AG20443 (cell line): ENCODE data around the gene GRIA1.

ENCODE experiments used
- DNase-seq: peaks from one replicate; pipeline ENCODE4 v3.0.0; 2012; ENCODE audit warnings: low spot score, mixed read lengths

GRIA1 gene

GRCh38 chr5:153498516-153498915, 8.0 kb downstream of the GRIA1 start:
- DNase-seq, result no peak

- no peak for DNase-seq
Observed at GRCh38 chr5:153500178-153500577, 9.7 kb downstream of the GRIA1 start.

DNA sequence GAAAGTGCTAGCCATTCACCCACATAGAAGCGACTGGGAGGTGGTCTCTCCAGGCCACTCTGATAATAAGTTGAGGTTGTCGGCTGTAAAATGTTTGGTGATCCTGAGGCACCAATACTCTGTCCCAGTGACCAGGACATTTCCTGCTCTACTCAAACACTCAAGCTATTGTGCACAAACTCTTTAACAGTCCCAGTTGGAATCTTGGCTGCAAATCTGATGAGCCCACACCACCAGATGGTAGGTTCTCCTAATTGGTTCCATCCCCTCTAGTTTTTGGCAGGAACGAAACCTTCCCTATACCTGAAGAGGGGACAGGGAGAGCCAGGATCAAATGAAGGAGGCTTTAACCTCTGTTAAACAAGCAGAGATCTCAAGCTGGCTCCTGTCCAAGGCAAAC, 14.3 kb downstream of the GRIA1 start:
- DNase-seq, result no peak

DNA sequence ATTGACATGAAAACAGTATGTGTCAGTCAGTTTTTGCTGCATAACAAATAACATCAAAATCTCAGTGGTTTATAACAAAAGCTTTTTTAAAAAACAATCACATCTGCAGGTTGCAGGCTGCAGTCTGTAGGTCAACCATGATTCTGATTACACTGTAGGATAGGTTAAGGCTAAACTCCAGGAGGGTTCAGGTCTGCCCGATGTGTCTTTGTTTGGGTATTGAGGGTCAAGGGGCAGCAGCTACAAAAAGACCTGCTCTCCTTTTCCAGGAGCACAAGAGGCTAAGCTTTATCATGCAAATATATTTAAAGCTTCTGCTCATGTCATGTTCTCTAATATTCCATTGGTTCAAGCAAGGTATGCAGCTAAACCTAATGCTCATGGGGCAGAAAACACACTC, 18.2 kb downstream of the GRIA1 start:
- DNase-seq, result no peak

DNA sequence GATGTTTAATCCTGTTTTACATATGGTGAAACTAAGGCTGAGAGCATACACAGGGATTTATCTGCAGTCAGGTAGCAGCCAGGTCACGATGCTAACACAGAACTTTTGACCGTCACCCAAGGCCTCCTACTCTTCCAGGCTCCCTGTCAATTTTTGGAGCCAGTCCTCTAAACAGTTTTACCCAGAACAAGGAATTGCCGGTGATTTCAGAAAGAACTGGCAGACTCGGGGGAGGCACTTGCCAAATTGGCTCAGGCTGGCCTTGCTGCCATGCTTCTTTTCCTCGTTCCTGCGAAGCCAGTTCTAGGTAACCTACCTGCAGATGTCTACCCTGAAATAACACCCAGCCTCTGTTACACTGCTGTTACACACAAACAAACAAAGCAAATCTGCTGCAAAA, 21.2 kb downstream of the GRIA1 start:
- DNase-seq, result no peak

GRCh38 chr5:153513156-153513555, 22.7 kb downstream of the GRIA1 start:
- peak; percentile 29 for DNase-seq

DNA sequence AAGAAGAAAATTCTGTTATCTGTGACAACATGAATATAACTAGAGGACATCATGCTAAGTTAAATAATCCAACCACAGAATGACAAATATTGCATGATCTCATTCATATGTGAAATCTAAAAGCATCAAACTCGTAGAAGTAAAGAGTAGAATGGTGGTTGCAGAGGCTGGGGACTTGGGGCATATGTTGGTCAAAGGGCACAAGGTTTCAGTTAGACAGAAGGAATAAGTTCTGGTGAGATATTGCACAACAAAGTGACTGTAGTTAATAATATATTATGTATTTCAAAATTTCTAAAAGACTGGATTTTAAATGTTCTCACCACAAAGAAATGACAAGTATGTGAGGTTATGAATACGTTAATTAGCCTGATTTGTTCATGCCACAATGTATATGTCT, 24.8 kb downstream of the GRIA1 start:
- no peak for DNase-seq

GRCh38 chr5:153516504-153517240, 26.2 kb downstream of the GRIA1 start:
- DNase-seq, result no peak

- no peak for DNase-seq
Observed at GRCh38 chr5:153517241-153517611, 26.8 kb downstream of the GRIA1 start.

GRCh38 chr5:153520137-153520536, 29.7 kb downstream of the GRIA1 start:
- DNase-seq, result no peak

GRCh38 chr5:153520952-153521351, 30.5 kb downstream of the GRIA1 start:
- DNase-seq, result peak; percentile 29

- DNase-seq, result peak; percentile 40
Observed at GRCh38 chr5:153523211-153523610, 32.7 kb downstream of the GRIA1 start.

DNA sequence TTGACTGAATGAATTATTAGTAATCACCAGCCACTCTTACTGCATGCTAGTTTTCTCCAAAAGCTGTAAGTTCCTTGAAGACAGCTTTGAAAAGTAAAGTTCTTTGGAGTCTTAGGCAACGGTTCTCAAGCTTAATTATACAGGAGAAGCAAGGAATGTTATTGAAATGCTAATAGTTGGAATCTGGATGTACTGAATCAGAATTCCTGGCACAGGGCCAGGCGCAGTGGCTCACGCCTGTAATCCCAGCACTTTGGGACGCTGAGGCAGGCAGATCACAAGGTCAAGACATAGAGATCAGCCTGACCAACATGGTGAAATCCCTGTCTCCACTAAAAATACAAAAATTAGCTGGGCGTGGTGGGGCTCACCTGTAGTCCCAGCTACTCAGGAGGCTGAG, 33.4 kb downstream of the GRIA1 start:
- DNase-seq, result no peak

GRCh38 chr5:153525536-153525935, 35.1 kb downstream of the GRIA1 start:
- DNase-seq, result no peak

DNA sequence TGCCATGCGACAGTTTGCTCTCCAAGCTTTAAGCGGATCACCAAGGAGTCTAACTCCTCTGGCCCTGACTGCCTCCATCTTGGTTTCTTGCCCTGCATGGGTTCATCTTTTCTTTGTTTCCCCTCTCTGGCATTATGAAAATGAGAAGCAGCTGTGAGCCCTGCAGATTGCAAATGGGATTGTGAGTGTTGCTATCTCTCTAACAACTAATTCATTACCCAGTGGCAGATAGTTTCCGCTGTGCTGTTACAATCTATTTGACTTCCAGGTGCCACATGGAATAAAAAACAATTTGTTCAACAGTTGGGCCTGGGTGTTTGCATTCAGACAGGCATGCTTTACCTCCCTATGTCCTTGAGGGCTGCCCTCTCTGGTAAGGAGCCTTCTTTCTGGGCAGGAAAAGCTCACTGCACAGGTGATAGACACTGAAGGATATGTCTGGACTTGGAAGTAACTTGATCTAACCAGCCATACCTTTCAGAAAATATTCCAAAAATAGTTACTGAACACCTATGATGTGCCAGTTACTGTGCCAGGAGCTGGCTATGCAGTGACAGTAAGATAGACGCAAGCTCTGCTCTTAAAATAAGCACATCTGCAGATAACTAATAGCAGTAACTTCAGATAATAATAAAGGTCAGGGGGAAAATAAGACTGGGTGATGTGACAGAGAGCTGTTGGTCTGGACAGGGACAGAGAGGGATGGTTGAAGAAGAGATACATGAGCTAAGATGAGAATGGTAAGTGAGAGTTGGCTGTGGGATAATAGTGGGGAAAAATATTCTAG, 40.1 kb downstream of the GRIA1 start:
- no peak for DNase-seq

DNA sequence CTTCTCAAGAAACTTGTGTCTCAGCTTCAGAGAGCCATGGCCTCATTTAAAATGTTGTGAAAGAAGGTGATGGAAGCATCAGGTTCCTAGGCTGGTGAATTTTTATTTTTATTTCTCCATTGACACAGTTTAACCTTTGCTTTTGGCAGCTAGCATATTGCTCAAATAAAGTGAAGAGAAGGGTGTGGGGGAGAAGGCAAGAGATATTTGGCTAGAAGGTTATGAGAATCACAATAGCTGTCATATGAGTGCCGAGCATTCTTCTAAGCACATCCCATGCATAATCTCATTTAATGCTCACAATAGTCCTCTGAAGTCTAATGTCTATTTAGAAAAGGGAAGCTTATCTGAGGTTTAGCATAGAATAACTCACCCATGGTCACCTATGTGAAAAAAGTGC, 43.1 kb downstream of the GRIA1 start:
- DNase-seq, result no peak

DNA sequence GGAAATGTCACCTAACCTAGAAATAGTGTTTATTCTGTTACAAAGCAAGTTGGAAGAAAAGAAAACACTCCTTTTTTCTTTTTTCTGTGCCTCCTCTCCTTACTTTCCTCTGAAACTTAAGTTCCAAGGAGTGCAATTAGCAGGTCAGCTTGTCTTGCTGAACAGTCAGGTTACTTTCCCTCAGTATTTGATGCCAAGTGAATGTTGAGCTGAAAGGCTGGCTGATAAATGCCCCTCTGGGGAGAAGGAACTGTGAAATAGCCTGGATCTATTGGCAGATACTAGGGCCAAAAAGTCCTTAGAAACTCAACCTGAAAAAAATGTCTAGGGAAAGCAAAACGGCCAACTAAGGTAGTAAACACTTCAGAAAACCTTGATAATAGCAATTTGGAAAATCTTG, 43.6 kb downstream of the GRIA1 start:
- no peak for DNase-seq

GRCh38 chr5:153537207-153537606, 46.7 kb downstream of the GRIA1 start:
- no peak for DNase-seq

- no peak for DNase-seq
Observed at GRCh38 chr5:153539983-153540382, 49.5 kb downstream of the GRIA1 start.

GRCh38 chr5:153542536-153542935, 52.1 kb downstream of the GRIA1 start:
- DNase-seq, result no peak

- DNase-seq, result no peak
Observed at GRCh38 chr5:153543288-153543687, 52.8 kb downstream of the GRIA1 start.

DNA sequence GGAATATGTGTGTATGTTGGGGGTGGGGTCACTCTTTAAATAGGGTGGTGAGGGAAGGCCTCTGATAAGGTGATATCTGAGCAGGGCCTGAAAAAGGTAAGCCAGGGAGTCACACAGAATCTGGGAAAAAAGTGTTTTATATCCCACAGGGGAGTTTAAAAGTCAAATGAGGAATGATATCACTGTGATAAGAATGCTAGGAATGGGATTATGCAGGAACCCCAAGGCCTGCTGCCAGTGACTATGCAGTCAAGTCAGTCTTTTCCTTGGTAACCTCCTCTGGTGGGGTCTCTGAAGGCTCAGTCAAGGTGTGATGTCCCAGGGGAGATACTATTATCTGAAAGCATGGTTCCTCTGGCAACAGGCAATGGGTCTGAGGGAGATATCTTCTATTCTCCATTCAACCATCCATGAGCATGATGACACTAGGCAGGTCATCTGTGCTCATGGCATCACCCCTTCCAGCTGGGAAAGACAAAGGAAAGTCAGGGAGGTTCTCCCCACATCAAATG, 53.5 kb downstream of the GRIA1 start:
- DNase-seq, result no peak

GRCh38 chr5:153544706-153545105, 54.2 kb downstream of the GRIA1 start:
- DNase-seq, result no peak
